ENCODE results near the gene TPD52L1.

DNA sequence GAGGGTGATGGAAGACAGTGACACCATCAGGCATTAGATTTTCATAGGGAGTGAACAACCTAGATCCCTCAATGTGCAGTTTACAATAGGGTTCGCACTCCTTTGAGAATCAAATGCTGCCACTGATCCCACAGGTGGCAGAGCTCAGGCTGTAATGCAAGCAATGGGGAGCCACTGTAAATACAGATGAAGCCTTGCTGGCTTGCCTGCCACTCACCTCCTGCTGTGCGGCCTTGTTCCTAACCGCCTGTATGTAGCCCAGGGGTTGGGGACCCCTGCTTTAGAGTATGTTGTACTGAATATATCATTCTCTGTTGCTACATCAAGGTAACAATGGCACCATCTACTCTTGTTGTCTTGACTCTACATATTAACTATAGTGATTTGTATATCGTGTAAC lies 37.1 kb downstream of the TPD52L1 start:
- no peak for TF ChIP-seq POLR2AphosphoS5 (IDR thresholded peaks at IDR 0.05; ENCODE audit: low read depth)
- TF ChIP-seq, protein P1, sequence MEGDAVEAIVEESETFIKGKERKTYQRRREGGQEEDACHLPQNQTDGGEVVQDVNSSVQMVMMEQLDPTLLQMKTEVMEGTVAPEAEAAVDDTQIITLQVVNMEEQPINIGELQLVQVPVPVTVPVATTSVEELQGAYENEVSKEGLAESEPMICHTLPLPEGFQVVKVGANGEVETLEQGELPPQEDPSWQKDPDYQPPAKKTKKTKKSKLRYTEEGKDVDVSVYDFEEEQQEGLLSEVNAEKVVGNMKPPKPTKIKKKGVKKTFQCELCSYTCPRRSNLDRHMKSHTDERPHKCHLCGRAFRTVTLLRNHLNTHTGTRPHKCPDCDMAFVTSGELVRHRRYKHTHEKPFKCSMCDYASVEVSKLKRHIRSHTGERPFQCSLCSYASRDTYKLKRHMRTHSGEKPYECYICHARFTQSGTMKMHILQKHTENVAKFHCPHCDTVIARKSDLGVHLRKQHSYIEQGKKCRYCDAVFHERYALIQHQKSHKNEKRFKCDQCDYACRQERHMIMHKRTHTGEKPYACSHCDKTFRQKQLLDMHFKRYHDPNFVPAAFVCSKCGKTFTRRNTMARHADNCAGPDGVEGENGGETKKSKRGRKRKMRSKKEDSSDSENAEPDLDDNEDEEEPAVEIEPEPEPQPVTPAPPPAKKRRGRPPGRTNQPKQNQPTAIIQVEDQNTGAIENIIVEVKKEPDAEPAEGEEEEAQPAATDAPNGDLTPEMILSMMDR (conservative IDR thresholded peaks at IDR 0.05; ENCODE audit: low read depth in 2 of 2) = no peak
- TF ChIP-seq EZH2 (IDR thresholded peaks at IDR 0.05; ENCODE audit: low read depth, unreplicated experiment) = no peak
- TF ChIP-seq, protein P2, sequence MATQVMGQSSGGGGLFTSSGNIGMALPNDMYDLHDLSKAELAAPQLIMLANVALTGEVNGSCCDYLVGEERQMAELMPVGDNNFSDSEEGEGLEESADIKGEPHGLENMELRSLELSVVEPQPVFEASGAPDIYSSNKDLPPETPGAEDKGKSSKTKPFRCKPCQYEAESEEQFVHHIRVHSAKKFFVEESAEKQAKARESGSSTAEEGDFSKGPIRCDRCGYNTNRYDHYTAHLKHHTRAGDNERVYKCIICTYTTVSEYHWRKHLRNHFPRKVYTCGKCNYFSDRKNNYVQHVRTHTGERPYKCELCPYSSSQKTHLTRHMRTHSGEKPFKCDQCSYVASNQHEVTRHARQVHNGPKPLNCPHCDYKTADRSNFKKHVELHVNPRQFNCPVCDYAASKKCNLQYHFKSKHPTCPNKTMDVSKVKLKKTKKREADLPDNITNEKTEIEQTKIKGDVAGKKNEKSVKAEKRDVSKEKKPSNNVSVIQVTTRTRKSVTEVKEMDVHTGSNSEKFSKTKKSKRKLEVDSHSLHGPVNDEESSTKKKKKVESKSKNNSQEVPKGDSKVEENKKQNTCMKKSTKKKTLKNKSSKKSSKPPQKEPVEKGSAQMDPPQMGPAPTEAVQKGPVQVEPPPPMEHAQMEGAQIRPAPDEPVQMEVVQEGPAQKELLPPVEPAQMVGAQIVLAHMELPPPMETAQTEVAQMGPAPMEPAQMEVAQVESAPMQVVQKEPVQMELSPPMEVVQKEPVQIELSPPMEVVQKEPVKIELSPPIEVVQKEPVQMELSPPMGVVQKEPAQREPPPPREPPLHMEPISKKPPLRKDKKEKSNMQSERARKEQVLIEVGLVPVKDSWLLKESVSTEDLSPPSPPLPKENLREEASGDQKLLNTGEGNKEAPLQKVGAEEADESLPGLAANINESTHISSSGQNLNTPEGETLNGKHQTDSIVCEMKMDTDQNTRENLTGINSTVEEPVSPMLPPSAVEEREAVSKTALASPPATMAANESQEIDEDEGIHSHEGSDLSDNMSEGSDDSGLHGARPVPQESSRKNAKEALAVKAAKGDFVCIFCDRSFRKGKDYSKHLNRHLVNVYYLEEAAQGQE (IDR thresholded peaks at IDR 0.05; ENCODE audit: unreplicated experiment) = no peak
- TF ChIP-seq JUNB (IDR thresholded peaks at IDR 0.05; ENCODE audit: unreplicated experiment) = no peak
- TF ChIP-seq EZH2phosphoT487 (IDR thresholded peaks at IDR 0.05; ENCODE audit: unreplicated experiment) = no peak

All from GM23338 (cell line).